Left renal cortex interstitium (tissue), 4 donors: ENCODE measurements around the gene TPTE. TPM values are rescaled to one million over a fixed set of nuclear protein-coding genes. Genes with fewer than 3 reads are reported as not detected.
"Not testable (repeated sequence)": the region's sequence is repeated elsewhere in the genome, so short reads cannot be mapped to it uniquely, and the experiment has no call there.

Source experiments
- DNase-seq, 4 donors: peaks; one replicate each; pipeline ENCODE4 v3.0.0-alpha.2; 2013; ENCODE audit warnings: low read depth in 4 of 4, low spot score in 2 of 4, missing footprints in 1 of 4
- polyA plus RNA-seq, 4 donors: library from polyadenylated mRNA; unstranded; fragments of 120-200 nt; gene quantifications; one replicate each; pipeline ENCODE4 v1.2.1, GENCODE V29; 2013; ENCODE audit not compliant: insufficient read length in 4 of 4

TPTE gene
- polyA plus RNA-seq, 4 donors, result not detected

- not testable (repeated sequence) for DNase-seq
Measured at GRCh38 chr21:10616061-10616460, 94.7 kb downstream of the TPTE start.

DNA sequence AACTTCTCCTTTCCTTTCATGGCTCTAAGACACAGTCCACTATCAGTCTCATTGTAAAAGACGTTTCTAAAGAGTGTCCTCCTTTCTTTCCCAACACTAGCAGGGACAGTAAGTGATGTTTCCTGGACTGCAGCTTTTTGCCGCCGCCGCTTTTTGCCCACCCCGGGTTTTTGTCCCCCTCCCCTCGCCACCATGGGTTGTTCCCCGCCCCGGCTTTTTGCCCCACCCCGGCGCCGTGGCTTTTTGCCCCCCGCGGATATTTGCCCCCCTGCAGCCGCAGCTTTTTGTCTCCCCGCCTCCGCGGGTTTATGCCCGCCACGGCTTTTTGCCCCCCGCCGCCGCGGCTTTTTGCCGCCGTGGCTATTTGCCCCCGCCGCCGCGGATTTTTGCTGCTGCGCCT, 95.2 kb downstream of the TPTE start:
- no peak for DNase-seq

DNA sequence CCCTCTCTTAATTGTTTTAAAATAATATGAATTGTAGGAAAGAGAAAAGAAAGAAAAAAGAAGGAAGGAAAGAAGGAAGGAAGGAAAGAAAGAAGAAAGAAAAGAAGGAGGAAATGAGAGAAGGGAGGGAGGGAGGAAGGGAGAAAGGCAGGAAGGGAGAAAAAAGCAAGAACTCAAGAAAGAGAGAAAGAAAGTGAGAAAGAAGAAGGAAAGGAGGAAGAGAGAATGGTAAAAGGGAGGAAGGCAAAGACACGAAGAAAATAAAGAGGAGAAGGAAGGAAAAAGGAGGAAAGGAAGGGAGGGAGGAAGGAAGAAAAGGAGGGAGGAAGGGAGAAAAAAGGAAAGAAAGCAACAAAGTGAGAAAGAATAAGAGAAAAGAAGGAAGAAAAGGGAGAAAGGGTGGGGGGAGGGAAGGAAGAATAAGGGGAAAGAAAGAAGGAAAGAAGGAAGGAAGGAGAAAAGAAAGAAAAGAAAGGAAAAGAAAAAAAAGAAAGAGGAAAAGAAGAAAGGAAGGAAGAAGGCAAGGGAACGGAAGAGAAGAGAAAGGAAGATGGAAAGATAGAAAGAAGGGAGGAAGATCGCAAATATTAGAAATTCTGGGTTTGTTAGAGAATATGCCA, 95.9 kb downstream of the TPTE start:
- not testable (repeated sequence) for DNase-seq

- no peak for DNase-seq
Measured at GRCh38 chr21:10627316-10627863, 106.0 kb downstream of the TPTE start.

DNA sequence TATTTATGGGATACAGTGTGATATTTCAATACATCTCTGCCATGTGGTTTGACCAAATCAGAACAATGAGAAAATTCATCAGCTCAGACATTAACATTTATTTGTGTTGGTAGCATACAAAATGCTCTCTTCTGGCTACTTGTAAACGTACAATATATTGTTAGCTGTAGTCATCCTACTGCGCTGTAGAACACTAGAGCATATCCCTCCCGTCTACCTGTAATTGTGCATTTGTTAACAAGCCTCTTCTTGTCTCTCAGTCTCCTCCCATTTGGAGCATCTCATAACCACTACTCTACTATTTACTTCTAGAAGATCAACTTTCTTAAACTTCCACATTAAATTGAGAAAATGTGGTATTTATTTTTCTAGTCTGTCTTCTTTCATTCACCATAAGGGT, 107.9 kb downstream of the TPTE start:
- not testable (repeated sequence) for DNase-seq

GRCh38 chr21:10630829-10631228, 109.4 kb downstream of the TPTE start:
- not testable (repeated sequence) for DNase-seq

- DNase-seq, result not testable (repeated sequence)
Measured at GRCh38 chr21:10631316-10631715, 109.9 kb downstream of the TPTE start.

DNA sequence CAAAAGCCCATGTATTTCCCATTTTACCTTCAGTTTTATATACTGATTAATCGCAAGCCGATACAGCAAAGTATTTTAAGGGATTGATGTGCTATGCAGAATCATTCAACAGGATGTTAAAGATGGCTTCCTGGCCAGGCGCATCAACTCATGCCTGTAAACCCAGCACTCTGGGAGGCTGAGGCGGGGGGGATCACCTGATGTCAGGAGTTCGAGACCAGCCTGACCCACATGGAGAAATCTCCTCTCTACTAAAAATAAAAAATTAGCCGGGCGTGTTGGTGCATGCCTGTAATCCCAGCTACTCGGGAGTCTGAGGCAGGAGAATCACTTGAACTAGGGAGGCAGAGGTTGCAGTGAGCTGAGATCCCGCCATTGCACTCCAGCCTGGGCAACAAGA, 116.8 kb downstream of the TPTE start:
- DNase-seq, result not testable (repeated sequence)

DNA sequence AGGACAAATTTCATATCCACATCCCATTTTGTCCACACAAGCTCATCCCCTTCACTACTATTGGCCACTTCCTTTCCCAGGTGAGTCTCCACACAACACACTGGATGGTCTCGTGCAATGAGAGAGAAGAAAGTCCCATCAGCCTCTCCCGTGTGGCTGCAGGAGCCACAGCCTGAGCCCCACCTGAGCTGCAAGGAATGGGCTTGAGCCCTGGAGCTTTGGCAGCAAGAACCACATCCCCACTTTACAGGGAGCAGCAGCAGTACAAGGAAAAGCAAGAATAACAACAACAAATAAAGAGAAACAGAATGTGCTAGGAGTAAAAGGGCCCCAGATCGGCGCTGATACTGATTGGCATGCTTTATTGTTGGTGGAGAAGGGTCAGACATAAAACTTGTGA, 117.7 kb downstream of the TPTE start:
- no peak for DNase-seq

DNA sequence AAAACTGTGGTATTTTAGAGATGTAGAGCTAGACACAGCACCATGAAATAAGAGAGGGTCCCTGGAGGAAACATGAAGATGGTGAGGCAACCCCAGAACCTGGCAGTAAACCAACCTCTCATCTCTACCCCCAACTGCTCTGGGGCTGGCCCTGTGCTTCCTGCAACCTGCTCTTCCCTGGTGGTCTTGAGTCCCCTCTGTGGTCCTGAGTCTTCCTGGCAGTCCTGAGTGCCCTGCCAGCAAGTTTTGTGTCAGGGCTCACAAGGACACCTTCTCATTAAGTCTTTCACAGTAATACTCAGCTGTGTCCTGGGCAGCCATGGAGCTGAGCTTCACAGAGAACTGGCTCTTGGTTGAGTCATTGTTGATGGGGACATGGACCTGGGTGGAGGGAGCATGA, 118.4 kb downstream of the TPTE start:
- DNase-seq, result not testable (repeated sequence)

- no peak for DNase-seq
Measured at GRCh38 chr21:10640446-10640845, 119.1 kb downstream of the TPTE start.

GRCh38 chr21:10641107-10641506, 119.7 kb downstream of the TPTE start:
- no peak for DNase-seq

DNA sequence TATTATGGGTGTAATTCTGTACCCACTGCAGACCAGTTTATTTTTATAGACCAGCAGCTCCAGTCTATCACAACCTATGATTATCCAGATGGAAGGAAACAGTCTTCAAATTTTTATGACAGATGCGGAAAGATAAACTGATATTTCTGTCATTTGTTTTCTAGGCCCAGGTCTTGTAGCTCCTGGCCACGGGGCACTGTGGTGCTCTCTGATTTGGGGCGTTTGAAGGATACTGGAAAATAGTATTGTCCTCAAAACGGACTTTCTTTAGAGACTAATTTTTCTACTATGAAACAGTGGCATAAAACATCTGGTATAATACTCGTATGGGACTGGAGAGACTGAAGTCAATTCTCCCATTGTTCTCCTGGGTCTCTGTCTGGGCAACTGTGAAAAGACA, 124.3 kb downstream of the TPTE start:
- not testable (repeated sequence) for DNase-seq

DNA sequence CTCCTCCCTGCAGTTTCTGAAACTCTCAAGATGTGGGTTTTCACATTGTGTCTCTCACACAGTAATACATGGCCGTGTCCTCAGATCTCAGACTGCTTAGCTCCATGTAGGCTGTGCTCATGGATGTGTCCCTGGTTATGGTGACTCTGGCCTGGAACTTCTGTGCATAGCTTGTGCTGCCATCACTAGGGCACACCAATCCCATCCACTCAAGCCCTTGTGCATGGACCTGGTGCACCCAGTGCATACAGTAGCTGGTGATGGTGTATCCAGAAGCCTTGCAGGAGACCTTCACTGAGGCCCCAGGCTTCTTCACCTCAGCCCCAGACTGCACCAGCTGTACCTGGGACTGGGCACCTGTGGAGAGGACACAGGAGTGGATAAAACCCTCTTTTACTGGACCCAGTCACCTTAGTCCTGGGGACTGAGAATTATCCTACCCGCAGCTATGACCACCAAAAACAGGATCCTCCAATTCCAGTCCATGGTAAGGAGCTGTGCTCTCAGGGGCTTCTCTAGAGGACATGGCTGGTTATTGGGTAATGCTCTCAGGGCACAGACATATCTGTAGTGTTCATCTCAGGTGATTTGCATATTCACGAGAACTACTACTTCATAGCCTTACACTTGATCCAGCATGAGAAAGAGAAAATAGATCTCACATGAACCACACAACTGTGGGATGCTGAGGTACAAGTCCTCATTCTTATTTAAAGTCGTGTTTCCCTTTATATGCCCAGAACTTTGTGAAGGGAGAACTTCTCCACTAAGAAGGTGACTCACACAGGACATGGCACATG, 128.2 kb downstream of the TPTE start:
- DNase-seq, result not testable (repeated sequence)

- not testable (repeated sequence) for DNase-seq
Measured at GRCh38 chr21:10650297-10650696, 128.9 kb downstream of the TPTE start.
